Astrocyte (in vitro differentiated cells and primary cell): Measurements from ENCODE around the gene KCNG2.

Experiments used
- CTCF ChIP-seq: IDR thresholded peaks from 2 replicates; pipeline ENCODE4 v1.5.1; 2011; ENCODE audit warnings: low read depth, mild to moderate bottlenecking, inconsistent platforms, low read length, moderate library complexity; ENCODE audit not compliant: insufficient read depth
- EZH2 ChIP-seq: IDR thresholded peaks from 2 replicates; pipeline ENCODE4 v1.6.1; 2012; ENCODE audit warnings: mild to moderate bottlenecking, low read length, inconsistent platforms; ENCODE audit not compliant: insufficient read depth

GRCh38 chr18:79931475-79931874 is 133.7 kb downstream of the KCNG2 start:
- TF ChIP-seq CTCF (no peak), EZH2 (no peak)
